Aorta (tissue), 5 donors: ENCODE data around the gene MACROD2. TPM values are rescaled to one million over a fixed set of nuclear protein-coding genes. Genes with fewer than 3 reads are reported as not detected.
"Not testable (repeated sequence)": the region's sequence is repeated elsewhere in the genome, so short reads cannot be mapped to it uniquely, and the experiment has no call there.

Experiments used
- ATAC-seq: fragments of 200-7000 bp; cut with Tn5 transposase; one replicate; pipeline ENCODE4 v1.9.1; 2022; ENCODE audit warnings: moderate library complexity; ENCODE audit not compliant: low FRiP score
- DNase-seq, 2 donors: peaks; one replicate each; pipeline ENCODE4 v3.0.0-alpha.2; 2020
- H3K27ac ChIP-seq, 2 donors: one replicate each; pipeline ENCODE4 v1.5.1; 2013; ENCODE audit warnings: low read length in 2 of 2, mild to moderate bottlenecking in 2 of 2, moderate library complexity in 2 of 2, control low read depth in 1 of 2, inconsistent platforms in 1 of 2, low read depth in 1 of 2
- H3K27me3 ChIP-seq, 2 donors: one replicate each; pipeline ENCODE4 v1.6.1; 2013; ENCODE audit warnings: control low read depth in 1 of 2, low read length in 1 of 2, mild to moderate bottlenecking in 1 of 2, moderate library complexity in 1 of 2; ENCODE audit not compliant: insufficient read depth in 2 of 2, control insufficient read depth in 1 of 2
- H3K36me3 ChIP-seq, 2 donors: one replicate each; pipeline ENCODE4 v1.6.1; 2013; ENCODE audit warnings: control low read depth in 1 of 2, low read length in 1 of 2, mild to moderate bottlenecking in 1 of 2; ENCODE audit not compliant: insufficient read depth in 2 of 2, control insufficient read depth in 1 of 2
- H3K4me1 ChIP-seq, 2 donors: one replicate each; pipeline ENCODE4 v1.6.1; 2013; ENCODE audit warnings: low read length in 2 of 2, control low read depth in 1 of 2, mild to moderate bottlenecking in 1 of 2, moderate library complexity in 1 of 2; ENCODE audit not compliant: insufficient read depth in 2 of 2, control insufficient read depth in 1 of 2
- H3K4me3 ChIP-seq, 2 donors: one replicate each; pipeline ENCODE4 v1.5.1; 2013; ENCODE audit warnings: low read length in 2 of 2, control low read depth in 1 of 2, mild to moderate bottlenecking in 1 of 2
- H3K9me3 ChIP-seq: one replicate; pipeline ENCODE4 v1.6.1; 2013; ENCODE audit warnings: mild to moderate bottlenecking, low read length; ENCODE audit not compliant: control insufficient read depth
- WGBS, 2 donors: extraction: QIAGEN DNeasy Blood & Tissue Kit; methylation state at CpG; one replicate each; pipeline ENCODE4 v1.1.7; 2013; 5-methylcytosine and 5-hydroxymethylcytosine counted together
- intact Hi-C, 2 donors: fragments of 100-400 bp; cut with DNase I; formaldehyde crosslinking; loops; one replicate each; pipeline versions ENCODE4 v1.14.2 to v1.15.0; 2022
- polyA plus RNA-seq, 2 donors: library from polyadenylated mRNA; stranded (reverse); fragments of 200-250 nt; gene quantifications; one replicate each; pipeline ENCODE4 v1.2.3, GENCODE V29; 2013
- total RNA-seq, 2 donors: library from RNA; stranded (reverse); fragmentation: NEBNext Ultra II Directional; extraction: Animal tissue kit (Norgen Biotek cat#: 25700); gene quantifications; one replicate each; pipeline ENCODE4 v1.2.1, GENCODE V29; 2021
- donor health status: healthy with polysubstance abuse.
- donor health status: Bipolar disorder and iron deficiency.
- donor health status: DM: no; HTN: no; CAD: no.
- donor health status: DM: no; HTN: no; CAD: no.
- donor health status: DM: yes; HTN: yes; CAD: no.

Gene MACROD2
- total and polyA plus RNA-seq, 4 donors: 0.90 to 11.2 (median 4.8) TPM

DNA sequence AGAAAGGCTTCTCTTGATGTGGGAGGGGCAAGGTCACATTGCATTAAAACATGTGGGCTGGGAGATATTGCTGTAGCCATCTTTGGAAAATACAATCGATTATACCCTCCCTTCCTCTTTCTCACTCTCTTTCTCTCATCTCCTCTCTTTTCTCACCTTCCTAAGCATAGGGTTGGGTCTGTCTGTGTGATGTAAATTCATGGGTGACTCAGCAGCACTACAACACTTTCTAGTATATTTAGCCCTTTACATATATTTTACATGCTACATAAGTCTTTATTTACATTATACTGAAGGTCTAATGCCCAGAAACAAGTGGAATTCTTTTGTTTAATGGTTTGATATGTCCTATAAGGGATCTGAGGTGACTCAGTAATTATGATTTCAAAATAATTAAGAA, 976.9 kb downstream of the MACROD2 start:
- DNase-seq: no peak
- Histone ChIP-seq H3K27me3 (no peaks in the 10 kb centered on the region), H3K4me3 (no peak overlapping the region), H3K36me3 (no peaks in the 10 kb centered on the region), H3K9me3 (no peaks in the 10 kb centered on the region), H3K4me1 (no peaks in the 10 kb centered on the region), H3K27ac (no peak overlapping the region)
- intact Hi-C loops: no loop called here
- WGBS, 2 donors: 86 to 87% methylated on average over 1 of the region's 1 CpG
- no peak for ATAC-seq

DNA sequence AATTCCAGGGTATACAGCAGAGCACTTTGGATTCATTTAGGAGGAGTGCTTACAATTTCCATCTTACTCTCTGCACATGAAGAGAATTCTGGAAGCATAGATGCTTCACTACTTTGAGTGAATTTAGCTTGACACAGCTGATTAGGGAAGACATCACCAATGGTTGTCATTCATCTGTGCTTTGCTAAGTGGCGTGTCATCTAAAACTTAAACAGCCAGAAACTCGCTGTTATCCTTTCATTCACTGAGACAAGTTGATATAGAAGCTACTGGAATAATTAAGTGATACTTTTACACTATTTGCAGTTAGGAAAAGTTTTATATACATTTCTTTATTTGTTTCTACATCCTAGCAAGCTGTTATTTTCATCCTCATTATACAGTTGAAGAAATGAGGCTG, 977.4 kb downstream of the MACROD2 start:
- no peaks in the 10 kb centered on the region for H3K36me3 ChIP-seq
- no peaks in the 10 kb centered on the region for H3K9me3 ChIP-seq
- DNase-seq (no peak), ATAC-seq (no peak)
- 94 to 96% methylated on average over 2 of the region's 2 CpGs for WGBS, 2 donors
- H3K27me3 ChIP-seq: no peaks in the 10 kb centered on the region
- H3K4me3 ChIP-seq: no peak overlapping the region
- H3K27ac ChIP-seq: no peak overlapping the region
- H3K4me1 ChIP-seq: no peaks in the 10 kb centered on the region
- intact Hi-C loops: no loop called here

DNA sequence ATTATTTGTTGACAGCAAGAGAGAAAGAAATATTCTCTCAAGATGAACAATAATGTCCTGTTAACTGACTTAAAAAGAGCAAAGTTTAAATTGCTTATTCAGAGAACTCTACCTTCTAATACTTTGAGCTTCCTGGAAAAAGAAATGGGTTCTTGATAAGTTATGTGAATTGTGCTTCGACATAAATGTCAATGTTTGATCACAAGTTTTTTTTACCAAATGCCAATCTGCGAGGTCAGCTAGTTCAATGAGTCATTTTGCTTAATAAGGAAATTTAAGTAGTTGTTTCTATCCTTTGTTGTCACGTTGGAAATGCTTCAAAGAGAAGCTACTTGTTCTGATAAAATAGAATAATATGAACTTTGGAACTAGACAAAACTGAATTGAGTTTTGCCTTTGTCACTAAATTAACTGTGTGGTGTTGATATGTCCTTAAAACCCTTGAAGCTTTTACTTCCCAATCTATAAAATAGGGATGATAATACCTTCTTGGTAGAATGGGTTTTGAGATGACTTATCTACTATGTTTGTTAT, 984.2 kb downstream of the MACROD2 start:
- Histone ChIP-seq H3K27ac (no peak overlapping the region), H3K4me3 (no peak overlapping the region), H3K36me3 (no peaks in the 10 kb centered on the region), H3K9me3 (no peaks in the 10 kb centered on the region), H3K27me3 (no peaks in the 10 kb centered on the region), H3K4me1 (no peaks in the 10 kb centered on the region)
- no peak for ATAC-seq
- intact Hi-C loops: no loop called here
- 74 to 80% methylated on average over 3 of the region's 3 CpGs for WGBS, 2 donors
- DNase-seq: no peak

DNA sequence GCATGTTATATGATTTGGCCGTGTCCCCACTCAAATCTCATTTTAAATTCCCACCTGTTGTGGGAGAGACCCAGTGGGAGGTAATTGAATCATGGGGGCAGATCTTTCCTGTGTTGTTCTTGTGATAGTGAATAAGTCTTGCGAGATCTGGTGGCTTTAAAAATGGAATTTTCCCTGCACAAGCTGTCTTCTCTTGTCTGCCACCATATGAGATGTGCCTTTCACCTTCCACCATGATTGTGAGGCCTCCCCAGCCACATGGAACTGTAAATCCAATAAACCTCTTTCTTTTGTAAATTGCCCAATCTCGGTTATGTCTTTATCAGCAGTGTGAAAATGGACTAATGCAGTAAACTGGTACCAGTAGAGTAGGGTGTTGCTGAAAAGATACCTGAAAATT, 986.2 kb downstream of the MACROD2 start:
- intact Hi-C loops, ATAC-seq, H3K36me3 ChIP-seq, H3K4me1 ChIP-seq, H3K27me3 ChIP-seq, H3K9me3 ChIP-seq, H3K27ac ChIP-seq, DNase-seq, H3K4me3 ChIP-seq: not testable (repeated sequence)
- 93 to 98% methylated on average over 3 of the region's 3 CpGs for WGBS, 2 donors

DNA sequence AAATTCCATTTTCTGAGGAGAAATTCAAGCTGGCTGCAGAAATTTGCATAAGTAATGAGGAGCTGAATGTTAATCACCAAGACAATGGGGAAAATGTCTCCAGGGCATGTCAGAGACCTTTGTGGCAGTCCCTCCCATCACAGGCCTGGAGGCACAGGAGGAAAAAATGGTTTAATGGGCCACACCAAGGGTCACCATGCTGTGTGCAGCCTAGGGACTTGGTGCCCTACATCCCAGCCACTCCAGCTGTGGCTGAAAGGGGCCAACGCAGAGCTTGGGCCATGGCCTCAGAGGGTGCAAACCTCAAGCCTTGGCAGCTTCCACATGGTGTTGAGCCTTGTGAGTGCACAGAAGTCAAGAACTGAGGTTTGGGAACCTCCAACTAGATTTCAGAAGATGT, 987.0 kb downstream of the MACROD2 start:
- H3K36me3 ChIP-seq, intact Hi-C loops: not testable (repeated sequence)
- WGBS, 2 donors: 92 to 100% methylated on average over 1 of the region's 1 CpG

DNA sequence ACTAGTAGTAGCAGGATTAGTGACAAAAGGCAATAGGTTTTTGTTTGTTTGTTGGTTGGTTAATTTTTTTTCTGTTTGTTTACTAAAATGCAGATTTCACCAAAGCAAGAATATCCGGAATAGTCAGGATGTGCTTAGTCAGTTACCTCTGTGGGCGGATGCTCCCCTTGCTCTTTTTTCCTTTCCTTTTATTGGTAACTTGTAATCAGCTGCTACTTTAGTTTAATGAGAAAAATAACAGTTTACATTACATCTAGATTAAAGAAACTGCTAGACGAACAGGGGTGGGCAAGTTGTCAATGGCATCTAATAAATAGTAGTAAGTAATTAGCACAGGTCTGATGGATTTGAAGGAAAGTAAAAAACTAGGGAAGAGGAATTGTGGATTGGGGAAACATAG, 989.0 kb downstream of the MACROD2 start:
- Histone ChIP-seq H3K4me1 (peaks cover 0 to 2% of the 10 kb centered on the region in 2 donors), H3K9me3 (no peaks in the 10 kb centered on the region), H3K36me3 (no peaks in the 10 kb centered on the region), H3K27ac (no peak overlapping the region), H3K27me3 (no peaks in the 10 kb centered on the region), H3K4me3 (no peak overlapping the region)
- WGBS, 2 donors: 95 to 96% methylated on average over 3 of the region's 3 CpGs
- no peak for DNase-seq
- intact Hi-C loops: no loop called here
- ATAC-seq: no peak

More for the DNA sequence above, 987.0 kb downstream of the MACROD2 start:
- not testable (repeated sequence) for H3K4me3 ChIP-seq, ATAC-seq, DNase-seq, H3K27ac ChIP-seq, H3K27me3 ChIP-seq, H3K4me1 ChIP-seq, H3K9me3 ChIP-seq

DNA sequence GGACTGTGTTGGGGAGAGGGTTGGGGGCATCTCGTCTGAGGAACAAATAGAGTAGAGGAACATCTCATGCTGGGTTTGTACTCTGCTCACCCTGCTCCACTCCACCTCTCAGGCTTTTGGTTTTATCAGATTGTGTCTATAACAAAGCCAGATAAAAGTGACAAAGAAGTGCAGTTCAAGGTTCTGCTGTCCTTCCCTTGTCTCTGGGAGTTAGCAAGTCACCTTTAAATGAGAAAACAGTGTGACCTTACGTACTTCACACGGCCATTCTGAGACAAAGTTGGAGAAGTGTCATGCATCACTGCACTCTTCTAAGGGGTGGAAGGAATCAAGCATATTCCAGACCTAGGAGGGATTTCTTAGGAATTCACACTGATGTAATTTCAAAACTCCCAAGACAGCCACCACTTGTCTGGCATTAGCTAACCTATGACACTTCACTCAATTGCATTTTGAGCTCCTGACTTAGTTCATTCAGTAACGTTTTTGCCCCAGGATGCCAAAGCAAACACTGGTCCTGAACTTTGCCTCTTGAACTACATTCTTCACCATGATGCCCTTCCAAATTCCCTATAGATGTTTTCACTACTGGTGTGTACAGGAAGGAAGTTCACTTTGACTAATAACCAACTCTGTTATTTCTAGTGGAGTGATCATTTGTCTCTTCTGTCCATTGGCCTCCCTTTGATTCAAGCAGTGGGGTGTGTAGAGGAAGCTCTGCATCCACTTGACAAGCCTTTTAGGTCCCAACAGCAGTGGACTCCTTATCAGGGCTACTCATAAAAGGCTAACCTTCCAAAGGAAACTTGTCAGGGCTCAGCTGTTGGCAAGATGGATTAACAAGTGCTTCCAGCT, 989.7 kb downstream of the MACROD2 start:
- no peaks in the 10 kb centered on the region for H3K36me3 ChIP-seq
- WGBS, 2 donors: 63 to 71% methylated on average over 4 of the region's 4 CpGs
- DNase-seq (no peak), ATAC-seq (peak; percentile 45)
- no peaks in the 10 kb centered on the region for H3K27me3 ChIP-seq
- H3K4me1 ChIP-seq: peaks cover 0 to 2% of the 10 kb centered on the region in 2 donors
- no peaks in the 10 kb centered on the region for H3K9me3 ChIP-seq
- intact Hi-C loops: no loop called here
- H3K4me3 ChIP-seq: no peak overlapping the region
- H3K27ac ChIP-seq: no peak overlapping the region

DNA sequence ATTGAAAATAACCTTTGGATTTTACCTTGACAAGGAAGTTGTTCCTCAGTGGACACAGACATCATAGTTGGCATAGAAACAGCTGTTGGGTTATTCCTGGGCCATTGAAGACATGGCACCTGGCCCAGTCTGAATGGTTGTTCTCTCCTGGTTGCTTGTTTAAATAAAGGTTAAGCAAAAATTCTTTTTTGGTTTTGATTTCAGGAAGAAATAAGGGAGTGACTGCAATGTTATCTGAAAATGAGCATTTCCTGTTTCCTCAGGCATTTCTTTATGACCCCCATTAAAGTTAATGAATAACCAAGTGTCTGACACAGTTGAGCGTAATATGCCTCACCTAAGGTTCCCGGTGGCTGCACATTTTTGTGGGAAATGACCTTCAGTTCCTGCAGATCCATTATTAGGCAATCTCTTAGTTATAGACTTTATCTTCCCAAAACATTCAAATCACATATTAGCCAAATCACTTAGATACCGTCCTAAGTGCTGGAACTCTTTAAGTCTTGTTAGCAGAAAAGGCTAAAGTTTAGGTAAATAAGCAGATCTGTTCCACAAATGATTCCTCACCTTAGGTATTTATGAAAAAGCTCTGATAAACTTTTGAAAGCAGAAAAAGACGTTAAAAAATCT, 990.8 kb downstream of the MACROD2 start:
- no peak overlapping the region for H3K4me3 ChIP-seq
- peaks cover 0 to 2% of the 10 kb centered on the region in 2 donors for H3K4me1 ChIP-seq
- DNase-seq (no peak), ATAC-seq (no peak)
- no peaks in the 10 kb centered on the region for H3K27me3 ChIP-seq
- H3K9me3 ChIP-seq: no peaks in the 10 kb centered on the region
- H3K27ac ChIP-seq: no peak overlapping the region
- 32 to 36% methylated on average over 4 of the region's 4 CpGs for WGBS, 2 donors
- H3K36me3 ChIP-seq: no peaks in the 10 kb centered on the region
- intact Hi-C loops: no loop called here

DNA sequence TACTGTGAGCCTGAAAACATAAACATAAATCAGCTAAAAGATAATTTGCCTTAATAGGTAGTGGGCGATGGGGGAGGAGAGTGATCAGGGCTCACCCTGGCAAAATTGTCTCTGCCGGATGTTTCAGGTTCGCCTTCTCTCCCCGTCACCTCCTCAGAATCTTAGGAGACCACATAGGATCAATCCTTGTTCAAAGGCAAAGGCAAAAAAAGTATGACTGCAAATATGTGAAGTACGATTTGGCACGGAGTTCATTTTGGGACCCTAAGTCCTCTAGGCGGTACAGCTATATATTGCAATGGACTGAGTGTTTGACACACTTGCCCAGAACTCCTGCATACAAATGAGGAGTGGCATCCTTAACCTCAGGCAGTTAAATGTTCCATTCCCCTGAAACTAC, 991.3 kb downstream of the MACROD2 start:
- Histone ChIP-seq H3K27ac (no peak overlapping the region), H3K27me3 (no peaks in the 10 kb centered on the region), H3K36me3 (no peaks in the 10 kb centered on the region), H3K4me1 (peaks cover 0 to 2% of the 10 kb centered on the region in 2 donors), H3K4me3 (no peak overlapping the region), H3K9me3 (no peaks in the 10 kb centered on the region)
- ATAC-seq: no peak
- WGBS, 2 donors: 85 to 88% methylated on average over 7 of the region's 7 CpGs
- DNase-seq: no peak
- intact Hi-C loops: no loop called here
